T-helper 22 cell (primary cell): ENCODE results near the gene THOC7.

Experiments
- DNase-seq: peaks from one replicate; pipeline ENCODE4 v3.0.0-alpha.2; 2020; ENCODE audit warnings: low read depth

The THOC7 gene

DNA sequence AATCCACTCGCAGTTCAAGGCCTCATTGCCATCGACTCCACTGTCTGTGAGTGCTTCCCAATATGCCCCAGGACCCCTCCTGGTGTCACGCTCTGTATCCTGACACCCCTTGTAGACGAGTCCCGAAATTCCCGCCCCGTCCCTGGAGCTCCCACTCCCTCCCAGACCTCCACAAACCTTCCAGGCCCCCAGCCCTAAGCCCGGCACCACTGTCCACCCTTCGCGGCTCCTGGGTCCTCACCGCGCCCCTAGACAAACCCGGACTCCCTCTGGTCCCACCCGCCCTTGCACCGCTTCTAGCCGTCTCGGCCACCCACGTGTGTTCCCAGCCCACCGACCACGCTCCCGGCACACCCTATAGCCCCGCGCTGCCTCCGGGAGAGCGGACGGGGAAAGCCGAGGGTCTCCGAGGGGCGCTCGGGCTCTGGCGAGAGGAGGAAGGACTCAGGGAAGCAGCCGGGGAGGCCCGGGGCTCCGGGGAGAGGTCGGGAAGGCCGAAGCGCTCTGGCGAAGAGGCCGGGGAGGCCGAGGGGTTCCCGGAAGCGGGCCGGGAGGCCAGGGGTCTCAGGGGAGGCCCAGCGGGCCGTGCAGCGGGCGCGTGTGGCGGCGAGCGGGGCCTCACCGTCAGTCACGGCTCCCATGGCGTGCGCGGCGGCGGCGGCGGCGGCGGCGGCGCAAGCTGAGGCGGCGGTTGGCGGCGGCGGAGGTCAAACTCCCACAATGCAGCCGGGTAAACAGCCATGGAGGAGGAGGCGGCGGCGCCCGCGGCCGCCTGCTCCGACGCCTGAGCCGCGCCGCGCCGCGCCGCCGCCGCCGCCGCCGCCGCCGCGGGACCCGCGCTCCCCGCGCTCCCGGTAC, at the start of gene THOC7, which contains the start of gene ATXN7:
TSS of gene THOC7 (minus strand) at position 656 of the 858 bp plus-strand sequence. CDS start at position 641, 15 bp downstream.
TSS of gene ATXN7 (plus strand) at position 718 of the 858 bp plus-strand sequence. CDS start 48,732 bp downstream, outside the sequence.
- DNase-seq = peak; percentile 56

DNA sequence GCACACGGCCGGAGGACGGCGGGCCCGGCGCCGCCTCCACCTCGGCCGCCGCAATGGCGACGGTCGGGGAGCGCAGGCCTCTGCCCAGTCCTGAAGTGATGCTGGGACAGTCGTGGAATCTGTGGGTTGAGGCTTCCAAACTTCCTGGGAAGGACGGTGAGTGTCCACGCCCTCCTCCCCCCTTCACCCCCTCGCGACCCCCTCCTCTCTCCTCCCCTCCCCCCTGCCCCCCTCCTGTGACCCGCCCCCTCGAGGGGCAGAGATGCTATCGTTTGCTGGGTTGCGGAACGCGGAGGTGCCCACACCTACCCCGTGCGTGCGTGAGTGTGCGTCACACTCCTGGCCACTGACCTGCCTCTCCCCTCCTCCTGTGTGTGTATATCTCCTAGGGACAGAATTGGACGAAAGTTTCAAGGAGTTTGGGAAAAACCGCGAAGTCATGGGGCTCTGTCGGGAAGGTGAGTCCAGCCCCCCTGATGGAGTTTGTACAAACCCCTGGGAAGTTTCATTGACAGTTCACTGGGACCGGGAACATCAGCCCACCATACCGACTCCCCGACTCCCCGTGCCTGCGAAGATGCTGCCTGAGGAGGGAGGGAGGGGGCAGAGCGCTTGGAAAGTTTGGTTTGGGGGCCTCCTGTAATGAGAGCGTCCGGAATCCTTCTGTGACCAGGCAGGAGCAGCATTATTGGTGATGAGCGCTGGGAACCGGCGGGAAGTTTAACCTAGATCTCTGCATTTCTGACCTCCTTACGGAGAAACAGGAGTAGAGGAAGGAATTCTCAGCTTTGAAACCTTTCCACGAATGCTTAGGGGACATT, 49.4 kb upstream of the THOC7 start:
- DNase-seq = peak; percentile 47

DNA sequence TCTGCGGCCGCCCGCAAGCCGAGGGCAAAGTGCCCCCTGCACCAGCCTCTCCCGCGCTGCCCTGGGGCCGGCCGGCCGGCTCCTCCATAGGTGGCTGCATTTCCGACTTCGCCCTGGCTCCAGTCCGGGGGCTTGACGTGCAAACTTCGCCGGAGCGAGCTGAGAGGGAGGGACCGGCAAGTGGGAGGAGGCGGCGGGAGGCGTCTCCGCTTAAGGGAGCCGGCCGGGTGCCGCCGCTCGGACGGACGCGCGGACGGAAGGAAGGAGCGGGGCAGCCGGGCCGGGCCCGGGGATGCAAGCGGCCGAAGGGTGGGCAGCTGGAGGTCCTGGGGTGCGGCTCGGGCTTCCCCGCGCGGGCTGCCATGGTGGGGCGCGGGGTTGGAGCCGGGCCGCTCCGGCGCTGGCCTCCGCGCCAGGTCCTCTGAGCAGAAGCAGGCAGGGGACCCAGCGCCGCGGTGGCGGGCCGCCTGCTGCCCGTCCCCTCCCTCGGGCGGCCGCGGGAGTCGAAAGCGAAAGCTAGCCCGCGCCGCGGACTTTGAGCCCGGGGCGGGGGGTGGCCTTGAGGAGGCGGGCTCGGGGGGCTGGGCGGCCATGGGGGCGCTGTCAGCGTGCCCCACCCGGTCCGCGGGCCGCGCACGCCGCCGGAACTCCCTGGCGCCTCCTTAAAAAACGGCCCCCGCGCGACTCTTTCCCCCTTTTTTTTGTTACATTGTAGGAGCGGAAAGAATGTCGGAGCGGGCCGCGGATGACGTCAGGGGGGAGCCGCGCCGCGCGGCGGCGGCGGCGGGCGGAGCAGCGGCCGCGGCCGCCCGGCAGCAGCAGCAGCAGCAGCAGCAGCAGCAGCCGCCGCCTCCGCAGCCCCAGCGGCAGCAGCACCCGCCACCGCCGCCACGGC, 48.5 kb upstream of the THOC7 start, which contains the start of gene SCAANT1:
TSS of gene SCAANT1 (minus strand) at position 511 of the 895 bp plus-strand sequence.
- DNase-seq = peak; percentile 77

DNA sequence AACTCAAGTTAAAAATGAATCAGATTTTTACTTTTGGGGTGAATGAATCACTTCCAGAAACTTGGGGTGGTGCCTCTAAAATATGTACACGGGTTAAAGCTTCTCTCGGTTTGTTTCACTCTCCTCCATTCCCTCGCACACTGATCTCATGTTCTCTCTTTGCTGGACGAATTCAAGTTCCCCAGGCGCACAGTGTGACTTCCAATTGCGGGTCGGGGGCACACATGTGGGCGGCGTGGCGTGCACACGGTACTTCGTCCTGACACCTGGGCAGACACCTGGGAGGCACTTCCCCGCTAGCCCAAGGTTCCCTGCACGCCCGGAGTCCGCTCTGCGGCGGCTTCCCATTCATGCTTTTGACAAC, 47.9 kb upstream of the THOC7 start:
- no peak for DNase-seq

DNA sequence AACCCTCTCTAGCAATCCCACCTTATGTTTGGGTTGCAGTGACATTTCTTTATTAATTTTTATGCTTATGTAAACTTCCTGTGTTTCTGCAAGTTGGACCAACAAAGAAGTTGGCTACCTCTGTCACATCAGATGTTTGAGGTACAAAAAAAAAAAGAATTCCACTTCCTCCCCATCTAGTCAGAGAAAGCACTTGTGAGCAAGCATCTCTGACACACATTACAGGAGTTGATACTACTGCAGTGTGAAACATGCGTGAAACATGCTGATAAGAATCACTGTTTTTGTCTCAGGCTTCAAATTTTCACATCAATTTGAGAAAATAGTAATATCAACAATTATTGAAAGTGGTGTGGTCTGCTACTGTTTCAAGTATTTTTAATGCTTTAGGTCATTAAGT, 47.3 kb upstream of the THOC7 start:
- no peak for DNase-seq

DNA sequence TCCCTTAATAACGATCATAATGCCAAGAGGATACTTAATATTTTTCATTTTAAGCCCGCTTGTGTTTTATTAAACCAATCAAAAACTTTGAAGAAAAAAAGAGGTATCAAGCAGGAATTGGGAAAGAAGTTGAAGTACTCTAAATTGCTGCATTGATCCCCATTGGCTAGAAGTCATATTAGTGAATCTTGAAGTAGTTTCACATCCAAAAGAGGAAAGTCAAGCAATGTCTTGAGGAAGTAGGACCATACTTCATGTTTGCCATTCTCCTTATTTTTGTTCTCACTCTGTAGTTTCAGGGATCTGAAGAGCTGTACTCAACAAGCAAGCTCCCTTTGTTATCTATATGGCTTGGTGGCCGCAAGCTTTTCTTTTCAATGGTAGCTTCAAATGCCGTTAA, 46.4 kb upstream of the THOC7 start:
- DNase-seq = no peak

DNA sequence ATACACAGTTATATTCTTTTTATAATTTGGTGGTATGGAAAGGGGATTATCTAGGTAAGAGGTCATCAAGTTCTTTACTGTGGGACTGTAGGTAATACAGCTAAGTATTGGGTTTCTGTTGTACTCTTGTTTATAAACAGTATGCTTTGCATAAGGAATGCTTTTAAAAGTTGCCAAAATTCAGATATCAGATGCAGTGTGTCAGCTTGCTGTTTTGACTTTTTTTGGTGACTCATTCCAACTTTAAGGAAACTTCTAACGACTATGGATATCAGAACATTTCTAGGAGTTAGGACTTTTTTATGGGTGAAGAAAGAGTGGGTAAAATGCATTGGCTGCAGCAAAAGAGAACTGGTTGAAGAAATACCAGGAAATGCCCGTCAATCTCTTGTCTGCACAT, 45.8 kb upstream of the THOC7 start:
- DNase-seq = no peak

DNA sequence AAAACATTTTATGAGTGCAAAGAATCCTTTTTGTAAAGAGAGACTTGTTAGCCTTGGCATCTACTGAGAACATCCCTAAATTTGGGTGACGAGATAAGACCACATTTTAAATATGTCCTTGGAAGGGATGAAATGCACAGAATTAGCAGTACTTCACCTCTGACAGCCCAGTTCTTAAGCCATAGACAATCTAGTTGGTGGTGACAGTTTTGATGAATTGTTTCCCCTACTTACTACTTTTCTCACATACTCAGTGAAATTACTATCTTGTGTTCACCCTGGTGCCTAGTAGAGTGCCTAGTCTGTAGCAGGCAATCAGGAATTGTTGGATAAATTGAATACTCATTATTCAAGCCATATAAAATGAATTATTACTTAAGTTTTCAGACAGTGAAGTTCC, 45.2 kb upstream of the THOC7 start:
- no peak for DNase-seq

DNA sequence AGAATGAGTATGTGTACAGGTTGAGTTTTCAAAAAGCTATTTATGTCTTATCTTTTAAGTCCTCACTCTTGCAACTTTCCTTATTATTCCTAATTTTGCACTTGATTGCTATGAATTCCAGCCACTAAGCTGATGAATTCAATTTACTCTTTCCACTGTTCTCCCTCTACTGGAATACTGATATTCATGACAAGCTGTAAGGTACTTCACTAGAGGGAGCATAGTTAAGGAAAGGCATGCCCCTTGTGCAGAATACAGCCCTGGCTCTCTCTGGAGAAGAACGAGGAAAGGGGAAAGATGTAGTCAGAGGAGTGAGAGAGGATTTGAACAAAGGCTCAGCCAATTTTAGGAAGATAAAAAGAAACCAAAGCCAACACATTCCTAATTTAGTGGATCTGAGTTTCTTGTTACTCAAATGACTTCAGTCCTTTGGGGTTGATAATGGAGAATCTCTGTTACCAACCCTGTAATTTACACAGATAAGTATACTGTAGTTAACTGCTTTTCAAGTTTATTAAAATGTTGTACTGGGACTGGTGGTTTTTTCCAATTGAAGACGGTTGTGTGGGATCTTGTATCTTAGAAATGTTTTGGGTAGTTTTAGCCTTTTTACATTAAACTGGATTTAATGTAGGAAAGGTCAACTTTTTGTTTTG, 44.6 kb upstream of the THOC7 start:
- DNase-seq = no peak

DNA sequence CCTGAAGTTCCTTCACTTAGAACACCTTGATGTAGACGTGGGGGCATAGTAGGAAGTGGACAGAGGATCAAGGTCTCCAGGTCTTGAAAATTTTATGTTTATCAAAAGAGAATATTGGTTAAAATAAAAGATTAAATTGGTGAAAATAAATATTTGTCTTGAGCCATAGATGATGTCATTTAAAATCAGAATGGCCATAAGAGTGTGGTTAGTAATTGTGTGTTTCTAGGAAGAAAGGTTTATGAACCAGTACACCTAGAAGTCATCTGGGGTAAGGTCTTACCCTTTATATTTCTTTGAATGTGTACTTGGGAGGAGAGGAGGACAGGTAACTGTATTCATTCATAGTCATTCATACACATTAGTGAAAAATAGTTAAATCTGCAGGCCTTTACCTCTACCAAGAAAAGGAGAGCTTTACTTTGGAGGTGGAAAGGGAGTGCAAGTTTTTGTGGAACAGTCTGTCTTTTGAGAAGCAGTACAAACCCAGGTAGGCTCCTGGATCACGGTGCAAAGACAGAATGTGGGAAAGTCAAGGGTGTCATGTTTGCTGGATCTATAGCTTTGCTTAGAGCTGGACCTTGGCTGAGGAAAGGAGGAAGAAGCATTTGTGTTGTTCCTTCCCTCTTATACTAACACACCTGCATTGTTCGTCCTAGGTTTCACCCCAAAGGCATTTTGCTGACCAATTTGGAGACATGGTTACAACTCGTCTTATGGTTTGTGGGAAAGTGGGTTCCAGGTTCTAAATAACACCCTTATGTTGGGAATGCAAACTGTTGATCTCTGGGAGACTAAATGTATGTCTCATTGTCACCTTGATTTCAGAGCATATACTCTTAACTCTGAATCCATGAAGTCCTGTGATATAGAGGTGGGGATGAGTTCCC, 42.4 kb upstream of the THOC7 start:
- no peak for DNase-seq

DNA sequence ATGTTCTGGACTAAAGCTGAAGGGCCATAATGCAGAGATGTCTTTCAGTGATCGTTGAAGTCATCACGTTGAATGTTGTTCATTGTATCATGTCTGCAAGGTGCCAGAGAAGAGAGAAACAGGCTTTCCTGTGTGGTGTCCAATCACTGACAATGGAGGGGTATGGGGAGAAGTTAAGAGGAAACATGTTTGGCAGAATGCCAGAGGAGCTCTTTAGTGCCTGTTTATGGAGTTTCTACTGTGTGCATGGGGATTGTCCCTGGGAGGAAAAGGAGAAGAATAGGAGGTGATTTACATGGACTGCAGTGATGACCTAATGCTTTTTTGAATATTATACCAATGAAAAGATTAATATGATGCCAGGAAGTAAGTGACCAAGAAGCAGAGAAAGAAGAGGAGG, 36.9 kb upstream of the THOC7 start:
- DNase-seq = no peak

DNA sequence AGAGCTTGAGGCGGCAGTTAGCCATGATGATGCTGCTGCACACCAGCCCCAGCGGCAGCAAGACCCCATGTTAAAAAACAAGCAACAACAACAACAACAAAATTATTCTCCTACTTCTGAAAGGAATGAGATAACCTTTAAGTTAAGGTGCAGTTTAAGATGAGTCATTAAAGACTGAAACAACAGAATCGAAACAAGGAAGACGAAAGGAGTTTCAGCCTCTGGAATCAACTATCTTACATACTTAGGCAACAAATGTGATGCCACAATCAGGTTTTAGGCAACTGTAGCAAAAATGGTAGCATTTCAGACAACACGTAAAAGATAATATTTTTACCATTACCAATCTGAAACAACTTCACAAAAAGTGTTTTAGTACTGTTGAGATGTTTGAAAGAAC, 36.4 kb upstream of the THOC7 start:
- DNase-seq = no peak

DNA sequence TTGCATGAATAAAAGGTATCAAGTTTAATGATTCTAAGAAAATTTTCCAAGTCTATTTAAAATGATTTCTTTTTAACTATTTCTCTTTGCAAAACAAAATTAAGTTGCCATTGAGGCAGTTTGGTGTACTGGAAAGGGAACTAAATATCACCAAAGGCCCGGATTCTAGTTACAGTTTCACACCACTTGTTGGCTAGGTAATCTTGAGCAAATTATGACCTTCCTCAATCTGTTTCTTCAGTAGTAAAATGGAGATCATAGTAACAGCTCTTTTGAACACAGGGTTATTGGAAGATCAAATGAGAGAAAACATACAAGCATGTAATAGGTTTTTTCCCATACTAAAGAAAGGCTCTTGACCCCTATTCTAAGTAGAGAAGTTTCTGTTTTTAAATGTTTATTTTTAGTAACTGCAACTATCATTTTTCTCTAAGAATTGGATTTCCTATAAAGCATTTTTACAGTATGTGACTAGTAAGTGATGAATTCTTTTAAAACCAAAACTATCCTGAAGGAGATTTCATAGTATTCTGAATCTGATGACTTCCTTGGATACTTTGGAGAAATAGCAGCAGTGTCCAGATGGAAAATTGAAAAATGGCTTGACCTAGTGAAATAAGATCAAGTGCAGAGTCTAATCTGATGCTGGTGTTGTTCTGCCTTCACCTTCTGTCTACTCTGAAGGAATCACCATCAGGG, 32.9 kb upstream of the THOC7 start:
- DNase-seq = no peak

DNA sequence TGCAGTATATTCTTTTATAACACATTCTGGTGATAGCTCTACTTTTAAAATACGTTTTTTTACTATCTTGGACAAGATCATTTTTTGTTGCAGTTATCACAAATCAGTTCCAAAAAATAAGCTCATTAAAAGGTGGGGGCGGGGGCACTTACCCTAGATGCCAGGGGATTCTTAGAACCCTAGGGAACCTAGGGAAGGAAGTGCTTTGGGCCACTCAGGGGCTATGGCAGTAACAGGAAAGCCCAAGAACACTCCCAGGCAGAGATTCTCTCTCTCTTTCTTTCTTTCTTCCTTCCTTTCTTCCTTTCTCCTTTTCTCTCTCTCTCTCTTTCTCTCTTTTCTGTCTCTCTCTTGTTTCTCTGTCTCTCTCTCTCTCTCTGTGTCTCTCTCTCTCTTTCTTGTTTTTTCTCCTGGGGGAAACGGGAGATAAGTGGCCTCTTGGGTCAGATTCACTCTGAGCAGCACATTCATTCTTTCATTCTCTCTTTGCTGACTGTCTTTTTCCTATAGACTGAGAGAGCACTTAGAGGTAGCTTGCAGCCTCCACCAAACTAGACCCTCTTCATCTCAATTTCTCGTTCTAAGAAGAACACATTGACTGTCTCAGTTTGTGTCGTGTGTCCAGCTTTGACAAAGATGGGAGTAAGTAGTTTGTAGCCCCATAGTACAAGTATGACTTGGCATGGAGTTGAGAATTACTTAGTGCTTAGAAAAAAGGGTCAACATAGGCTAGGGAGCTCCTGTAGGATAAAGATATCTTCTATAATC, 32.0 kb upstream of the THOC7 start:
- no peak for DNase-seq

DNA sequence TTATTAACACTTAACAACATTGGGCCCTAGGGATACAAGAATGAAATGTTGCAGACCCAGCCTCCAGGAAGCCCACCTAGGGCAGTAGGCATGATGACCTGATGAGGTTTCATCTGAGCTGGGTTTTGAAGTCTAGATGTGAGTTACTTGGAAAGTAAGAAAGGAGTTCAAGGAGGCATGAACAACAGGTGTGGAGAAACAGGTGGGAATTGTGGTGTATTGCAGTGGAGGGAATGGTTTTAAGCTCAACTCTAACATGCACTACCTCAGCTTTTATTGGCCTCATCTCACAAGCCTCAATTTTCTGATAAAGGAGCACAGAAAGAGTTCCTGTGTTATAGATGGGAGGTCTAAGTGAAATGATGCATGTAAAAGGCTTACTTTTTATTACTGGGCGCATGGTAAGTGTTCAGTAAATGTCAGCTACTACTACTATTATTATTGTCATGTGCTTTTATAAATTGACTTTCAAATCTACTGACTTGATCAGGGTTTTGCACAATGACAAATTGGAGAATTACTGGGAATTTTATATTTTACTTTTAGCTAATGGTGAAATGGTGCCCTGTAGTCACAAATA, 29.3 kb upstream of the THOC7 start:
- no peak for DNase-seq

DNA sequence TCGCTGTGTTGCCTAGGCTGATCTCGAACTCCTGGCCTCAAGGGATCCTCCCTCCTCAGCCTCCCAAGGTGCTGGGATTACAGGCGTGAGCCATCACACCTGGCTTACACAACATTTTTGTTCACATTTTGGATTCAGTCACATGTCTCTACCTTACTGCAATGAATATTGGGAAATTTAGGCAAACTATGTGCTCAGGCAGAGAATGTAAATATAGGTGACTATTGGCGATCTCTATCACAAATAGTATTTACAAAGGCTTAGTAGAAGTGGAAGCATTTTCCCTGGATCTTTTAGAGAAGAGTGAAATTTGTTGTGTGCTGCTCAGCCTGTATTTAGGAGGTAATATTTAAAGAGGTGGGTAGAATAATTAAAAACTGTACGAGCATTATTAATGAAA, 27.9 kb upstream of the THOC7 start:
- no peak for DNase-seq

DNA sequence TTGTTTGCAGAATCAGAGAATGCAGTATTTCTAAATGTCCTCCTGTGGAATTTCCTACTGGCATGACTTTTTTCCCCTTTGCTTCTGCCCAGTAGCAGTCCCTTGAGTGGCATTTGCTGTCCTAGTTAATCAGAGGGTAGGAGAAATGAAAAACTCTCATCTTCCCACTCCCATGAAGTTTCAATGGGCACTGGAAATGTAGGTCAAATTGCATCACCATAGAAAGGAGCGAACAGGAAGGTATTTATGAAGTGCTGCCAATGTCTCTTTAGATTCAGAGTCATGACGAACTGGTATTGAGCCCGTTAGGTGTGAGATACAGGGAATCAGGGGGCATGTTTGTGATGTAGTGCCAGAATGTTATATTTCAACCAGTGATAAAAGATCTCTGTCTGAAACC, 23.3 kb upstream of the THOC7 start:
- DNase-seq = no peak

DNA sequence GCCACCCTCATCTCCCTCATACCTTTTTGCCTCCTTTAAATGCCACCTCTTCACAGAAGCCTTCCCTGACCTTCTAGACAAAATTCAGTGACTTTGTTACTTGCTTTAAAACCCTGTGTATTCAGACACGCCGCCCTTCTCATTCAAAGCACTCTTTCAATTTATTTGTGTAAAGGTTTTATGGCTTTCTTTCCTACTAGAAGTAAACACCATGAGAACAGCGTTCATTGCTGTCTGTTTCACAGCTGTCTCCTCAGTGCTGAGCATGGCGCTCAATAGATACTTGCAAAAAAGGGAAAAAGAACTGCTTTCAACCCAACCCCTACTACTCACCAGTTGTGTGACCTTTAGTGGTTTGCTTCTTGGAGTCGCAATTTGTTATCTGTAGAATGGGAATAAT, 17.0 kb upstream of the THOC7 start:
- no peak for DNase-seq
